NB4 (cell line): Measurements from ENCODE around the gene MTHFSD.

Experiments
- DNase-seq: peaks from one replicate; pipeline ENCODE4 v3.0.0; 2010; ENCODE audit warnings: low read depth
- H3K4me3 ChIP-seq: one replicate; pipeline ENCODE4 v1.5.1; 2011; ENCODE audit warnings: mild to moderate bottlenecking, low read depth, low read length, moderate library complexity
- CTCF ChIP-seq: IDR thresholded peaks from one replicate; pipeline ENCODE4 v1.5.1; 2012; ENCODE audit warnings: low read depth, low read length
- MAX ChIP-seq: IDR thresholded peaks from 2 replicates; pipeline ENCODE4 v1.6.1; 2011; ENCODE audit warnings: low read depth, low read length
- MYC ChIP-seq: IDR thresholded peaks from 2 replicates; pipeline ENCODE4 v1.6.1; 2011; ENCODE audit warnings: low read depth, low read length
- POLR2A ChIP-seq: IDR thresholded peaks from 2 replicates; pipeline ENCODE4 v1.6.1; 2011; ENCODE audit warnings: mild to moderate bottlenecking; ENCODE audit not compliant: insufficient read length; ENCODE audit errors: extremely low read depth

The MTHFSD gene

GRCh38 chr16:86579268-86580062 is 24.4 kb upstream of the MTHFSD start:
- no peak for DNase-seq
- TF ChIP-seq MAX (no peak), MYC (no peak), CTCF (no peak), POLR2A (no peak)
- no peak overlapping the region for H3K4me3 ChIP-seq

GRCh38 chr16:86578611-86579267 is 23.7 kb upstream of the MTHFSD start:
- H3K4me3 ChIP-seq = no peak overlapping the region
- no peak for TF ChIP-seq MAX
- TF ChIP-seq POLR2A = no peak
- no peak for TF ChIP-seq MYC
- TF ChIP-seq CTCF = no peak
- DNase-seq = no peak

- TF ChIP-seq POLR2A (no peak), MAX (no peak), MYC (no peak), CTCF (no peak)
- no peak within 1 kb of the TSS for H3K4me3 ChIP-seq
- no peak for DNase-seq
Measured at GRCh38 chr16:86578061-86578599, 23.1 kb upstream of the MTHFSD start, which contains the start of gene FOXL1. FOXL1 (plus strand) TSS chr16:86578549; CDS start chr16:86578724, 175 bp downstream.

- no peak overlapping the region for H3K4me3 ChIP-seq
- TF ChIP-seq MAX = no peak
- no peak for TF ChIP-seq MYC
- TF ChIP-seq POLR2A = no peak
- no peak for TF ChIP-seq CTCF
- no peak for DNase-seq
Measured at GRCh38 chr16:86577314-86577971, 22.4 kb upstream of the MTHFSD start.

- TF ChIP-seq CTCF (no peak), MYC (no peak), MAX (no peak), POLR2A (no peak)
- H3K4me3 ChIP-seq = no peak overlapping the region
- no peak for DNase-seq
Measured at GRCh38 chr16:86576591-86577313, 21.7 kb upstream of the MTHFSD start.
